ENCODE data around the gene WNT1. TPM values are rescaled to one million over a fixed set of nuclear protein-coding genes. Genes with fewer than 3 reads are reported as not detected.

Gene WNT1
- total and polyA plus RNA-seq, 10 of the 15 experiments (the other 5 are each of a cell fraction or from before 2014, with no cell fraction given), result not detected

DNA sequence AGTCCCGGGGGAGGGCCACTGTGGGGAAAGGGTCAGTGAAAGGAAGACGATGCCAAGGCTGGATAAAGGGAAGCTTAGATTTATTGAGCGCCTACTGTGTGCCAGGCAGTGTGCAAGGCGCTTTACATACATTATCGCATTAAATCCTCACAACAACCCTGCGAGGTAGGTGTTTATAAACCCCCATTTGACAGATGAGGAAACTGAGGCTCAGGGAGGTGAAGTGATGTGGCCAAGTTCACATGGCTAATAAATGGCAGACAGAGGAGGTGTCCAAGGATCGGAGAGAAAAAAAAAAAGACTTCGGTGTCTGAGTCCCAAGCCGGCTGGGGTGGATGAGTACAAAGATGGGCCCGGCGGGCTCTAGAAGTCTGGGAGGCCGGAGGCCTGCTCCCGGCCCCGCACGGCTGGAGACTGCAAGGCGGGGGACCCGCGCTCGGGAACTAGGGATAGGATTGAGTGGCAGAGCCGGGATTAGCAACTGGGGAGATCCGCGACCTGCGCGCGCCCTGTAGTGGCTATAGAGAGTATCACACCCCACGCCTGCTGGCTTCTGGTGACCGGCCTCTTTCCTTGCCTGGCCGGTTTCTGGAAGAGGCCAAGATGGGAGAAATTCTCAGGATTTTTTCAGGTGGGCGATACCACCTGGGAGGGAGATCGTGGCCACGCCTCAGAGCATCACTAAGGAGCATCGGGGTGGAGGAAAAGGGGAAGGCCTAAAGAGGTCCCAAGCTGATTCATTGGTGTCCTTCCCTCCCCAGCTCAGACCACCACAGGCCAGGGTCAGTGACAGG, 17.2 kb downstream of the WNT1 start:
- FAIRE-seq (no peak), DNase-seq (ENCODE audit: low read depth, low spot score) (no peak), ATAC-seq (peak; percentile 31)
- intact Hi-C loops (cut with micrococcal nuclease; ENCODE audit: unreplicated experiment) (loop anchor here (1.0 to 5.0 kb wide), 3 partner anchors 93 to 142 kb away; partner anchors contain the start of gene DHH), in situ Hi-C loops (cut with MboI) (no loop called here)
- BruUV-seq (replicated peaks), result no TSS peak
- H3K4me1 ChIP-seq (ENCODE audit: control insufficient read depth, insufficient read depth, low read length), result peaks cover 29% of the 10 kb centered on the region
- H3K9ac ChIP-seq (ENCODE audit: control insufficient read depth, insufficient read depth, low read length), result no peak overlapping the region
- peak overlapping the region; percentile 54 for H3K4me2 ChIP-seq (ENCODE audit: control insufficient read depth, insufficient read depth)
- peaks cover 3% of the 10 kb centered on the region for H3K79me2 ChIP-seq (ENCODE audit: control insufficient read depth, insufficient read depth, low read length)
- H2AFZ ChIP-seq (ENCODE audit: control insufficient read depth, low read depth, low read length), result no peak overlapping the region
- WGBS (ENCODE audit: insufficient coverage, insufficient replicate concordance, low lambda C conversion rate, missing lambda C conversion rate), result under 1% methylated on average over 32 of the region's 32 CpGs
- ChIA-PET CTCF (interaction anchor here (0.5 to 14.1 kb wide), 15 partner anchors 15 to 157 kb away, joined by 3 to 172 read pairs (median 14); partner anchors contain the start of genes DDX23, DHH, FKBP11 and PRKAG1), SMC1A (ENCODE audit: uncharacterized antibody, unreplicated experiment) (interaction anchor here (0.9 to 1.2 kb wide), 2 partner anchors 48 to 75 kb away, joined by 3 to 4 read pairs; partner anchors contain the start of gene RHEBL1), POLR2A (no interaction called here), RAD21 (ENCODE audit: unreplicated experiment) (interaction anchor here (0.6 to 5.4 kb wide), 6 partner anchors 12 to 143 kb away, joined by 3 to 62 read pairs (median 24); partner anchors contain the start of genes DDX23 and PRKAG1)
- H3K27ac ChIP-seq (ENCODE audit: control insufficient read depth, insufficient read depth), result no peak overlapping the region
- no peaks in the 10 kb centered on the region for H3K9me3 ChIP-seq (replicated peaks; ENCODE audit: control insufficient read depth, insufficient read depth, low read length)
- no peaks in the 10 kb centered on the region; a peak in 1 of 4 replicates for H3K27me3 ChIP-seq (replicated peaks in 1 of 2; ENCODE audit: control insufficient read depth in 2 of 2, insufficient read depth in 2 of 2, low read length in 1 of 2)
- TF ChIP-seq SMC3 (IDR thresholded peaks at IDR 0.05; ENCODE audit: borderline replicate concordance, low read length), result peak; percentile 50
- TF ChIP-seq FOXK2 (IDR thresholded peaks at IDR 0.05), result no peak
- TF ChIP-seq RAD21 (IDR thresholded peaks at IDR 0.05; ENCODE audit: insufficient read depth, low read depth, low read length), result peak; percentile 62
- TF ChIP-seq EED (IDR thresholded peaks at IDR 0.05; ENCODE audit: low read depth), result peak; percentile 31; the same call in 1 of the 2 replicates
- no peak for TF ChIP-seq TAF1 (IDR thresholded peaks at IDR 0.05; ENCODE audit: borderline replicate concordance, low read depth, low read length)
- TF ChIP-seq, protein P1, sequence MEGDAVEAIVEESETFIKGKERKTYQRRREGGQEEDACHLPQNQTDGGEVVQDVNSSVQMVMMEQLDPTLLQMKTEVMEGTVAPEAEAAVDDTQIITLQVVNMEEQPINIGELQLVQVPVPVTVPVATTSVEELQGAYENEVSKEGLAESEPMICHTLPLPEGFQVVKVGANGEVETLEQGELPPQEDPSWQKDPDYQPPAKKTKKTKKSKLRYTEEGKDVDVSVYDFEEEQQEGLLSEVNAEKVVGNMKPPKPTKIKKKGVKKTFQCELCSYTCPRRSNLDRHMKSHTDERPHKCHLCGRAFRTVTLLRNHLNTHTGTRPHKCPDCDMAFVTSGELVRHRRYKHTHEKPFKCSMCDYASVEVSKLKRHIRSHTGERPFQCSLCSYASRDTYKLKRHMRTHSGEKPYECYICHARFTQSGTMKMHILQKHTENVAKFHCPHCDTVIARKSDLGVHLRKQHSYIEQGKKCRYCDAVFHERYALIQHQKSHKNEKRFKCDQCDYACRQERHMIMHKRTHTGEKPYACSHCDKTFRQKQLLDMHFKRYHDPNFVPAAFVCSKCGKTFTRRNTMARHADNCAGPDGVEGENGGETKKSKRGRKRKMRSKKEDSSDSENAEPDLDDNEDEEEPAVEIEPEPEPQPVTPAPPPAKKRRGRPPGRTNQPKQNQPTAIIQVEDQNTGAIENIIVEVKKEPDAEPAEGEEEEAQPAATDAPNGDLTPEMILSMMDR (IDR thresholded peaks at IDR 0.05 in 2 of 3, conservative IDR thresholded peaks at IDR 0.05 in 1 of 3; ENCODE audit: control insufficient read depth in 2 of 3, extremely low read depth in 1 of 3, insufficient read depth in 1 of 3, low read depth in 3 of 3, low read length in 3 of 3), result peak; percentile 68 to 84 (median 82)
- peak; percentile 40; the same call in 1 of the 2 replicates for TF ChIP-seq IKZF1 (conservative IDR thresholded peaks at IDR 0.05)
- TF ChIP-seq, protein P2, sequence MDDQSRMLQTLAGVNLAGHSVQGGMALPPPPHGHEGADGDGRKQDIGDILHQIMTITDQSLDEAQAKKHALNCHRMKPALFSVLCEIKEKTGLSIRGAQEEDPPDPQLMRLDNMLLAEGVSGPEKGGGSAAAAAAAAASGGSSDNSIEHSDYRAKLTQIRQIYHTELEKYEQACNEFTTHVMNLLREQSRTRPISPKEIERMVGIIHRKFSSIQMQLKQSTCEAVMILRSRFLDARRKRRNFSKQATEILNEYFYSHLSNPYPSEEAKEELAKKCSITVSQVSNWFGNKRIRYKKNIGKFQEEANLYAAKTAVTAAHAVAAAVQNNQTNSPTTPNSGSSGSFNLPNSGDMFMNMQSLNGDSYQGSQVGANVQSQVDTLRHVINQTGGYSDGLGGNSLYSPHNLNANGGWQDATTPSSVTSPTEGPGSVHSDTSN (IDR thresholded peaks at IDR 0.05; ENCODE audit: insufficient replicate concordance, low read depth, low read length), result peak; percentile 23
- TF ChIP-seq IKZF2 (IDR thresholded peaks at IDR 0.05), result peak in 1 of 2 experiments; percentile 16; a peak in 1 of 4 replicates
- TF ChIP-seq, protein P3, sequence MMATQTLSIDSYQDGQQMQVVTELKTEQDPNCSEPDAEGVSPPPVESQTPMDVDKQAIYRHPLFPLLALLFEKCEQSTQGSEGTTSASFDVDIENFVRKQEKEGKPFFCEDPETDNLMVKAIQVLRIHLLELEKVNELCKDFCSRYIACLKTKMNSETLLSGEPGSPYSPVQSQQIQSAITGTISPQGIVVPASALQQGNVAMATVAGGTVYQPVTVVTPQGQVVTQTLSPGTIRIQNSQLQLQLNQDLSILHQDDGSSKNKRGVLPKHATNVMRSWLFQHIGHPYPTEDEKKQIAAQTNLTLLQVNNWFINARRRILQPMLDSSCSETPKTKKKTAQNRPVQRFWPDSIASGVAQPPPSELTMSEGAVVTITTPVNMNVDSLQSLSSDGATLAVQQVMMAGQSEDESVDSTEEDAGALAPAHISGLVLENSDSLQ (IDR thresholded peaks at IDR 0.05), result peak; percentile 71
- TF ChIP-seq, protein P4, sequence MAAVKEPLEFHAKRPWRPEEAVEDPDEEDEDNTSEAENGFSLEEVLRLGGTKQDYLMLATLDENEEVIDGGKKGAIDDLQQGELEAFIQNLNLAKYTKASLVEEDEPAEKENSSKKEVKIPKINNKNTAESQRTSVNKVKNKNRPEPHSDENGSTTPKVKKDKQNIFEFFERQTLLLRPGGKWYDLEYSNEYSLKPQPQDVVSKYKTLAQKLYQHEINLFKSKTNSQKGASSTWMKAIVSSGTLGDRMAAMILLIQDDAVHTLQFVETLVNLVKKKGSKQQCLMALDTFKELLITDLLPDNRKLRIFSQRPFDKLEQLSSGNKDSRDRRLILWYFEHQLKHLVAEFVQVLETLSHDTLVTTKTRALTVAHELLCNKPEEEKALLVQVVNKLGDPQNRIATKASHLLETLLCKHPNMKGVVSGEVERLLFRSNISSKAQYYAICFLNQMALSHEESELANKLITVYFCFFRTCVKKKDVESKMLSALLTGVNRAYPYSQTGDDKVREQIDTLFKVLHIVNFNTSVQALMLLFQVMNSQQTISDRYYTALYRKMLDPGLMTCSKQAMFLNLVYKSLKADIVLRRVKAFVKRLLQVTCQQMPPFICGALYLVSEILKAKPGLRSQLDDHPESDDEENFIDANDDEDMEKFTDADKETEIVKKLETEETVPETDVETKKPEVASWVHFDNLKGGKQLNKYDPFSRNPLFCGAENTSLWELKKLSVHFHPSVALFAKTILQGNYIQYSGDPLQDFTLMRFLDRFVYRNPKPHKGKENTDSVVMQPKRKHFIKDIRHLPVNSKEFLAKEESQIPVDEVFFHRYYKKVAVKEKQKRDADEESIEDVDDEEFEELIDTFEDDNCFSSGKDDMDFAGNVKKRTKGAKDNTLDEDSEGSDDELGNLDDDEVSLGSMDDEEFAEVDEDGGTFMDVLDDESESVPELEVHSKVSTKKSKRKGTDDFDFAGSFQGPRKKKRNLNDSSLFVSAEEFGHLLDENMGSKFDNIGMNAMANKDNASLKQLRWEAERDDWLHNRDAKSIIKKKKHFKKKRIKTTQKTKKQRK (IDR thresholded peaks at IDR 0.05; ENCODE audit: low read depth, low read length), result no peak
- TF ChIP-seq YY1 (IDR thresholded peaks at IDR 0.05; ENCODE audit: low read depth, low read length), result 0 out of 2 replicates have a peak, but pooled peaks have one; percentile 23
- no peak overlapping the region for H3K4me3 ChIP-seq
- peaks cover 3% of the 10 kb centered on the region for H4K20me1 ChIP-seq (ENCODE audit: control insufficient read depth, insufficient read depth)
- H3K36me3 ChIP-seq (ENCODE audit: control insufficient read depth in 2 of 2, insufficient read depth in 2 of 2, low read length in 1 of 2), result no peaks in the 10 kb centered on the region

Data from GM12878 (cell line).